Hindlimb muscle (tissue), 1 donor: Measurements from ENCODE around the gene HSPA2. TPM values are rescaled to one million over a fixed set of nuclear protein-coding genes. Genes with fewer than 3 reads are reported as not detected.
"Not testable (repeated sequence)": the region's sequence is repeated elsewhere in the genome, so short reads cannot be mapped to it uniquely, and the experiment has no call there.

ENCODE experiments used
- DNase-seq: peaks from one replicate; pipeline ENCODE4 v3.0.0-alpha.2; 2013
- polyA plus RNA-seq: library from polyadenylated mRNA; unstranded; fragments of 120-200 nt; gene quantifications from one replicate; pipeline ENCODE4 v1.2.1, GENCODE V29; 2013; ENCODE audit not compliant: insufficient read length

HSPA2 gene
- polyA plus RNA-seq, 1 donor = 6.0 TPM

DNA sequence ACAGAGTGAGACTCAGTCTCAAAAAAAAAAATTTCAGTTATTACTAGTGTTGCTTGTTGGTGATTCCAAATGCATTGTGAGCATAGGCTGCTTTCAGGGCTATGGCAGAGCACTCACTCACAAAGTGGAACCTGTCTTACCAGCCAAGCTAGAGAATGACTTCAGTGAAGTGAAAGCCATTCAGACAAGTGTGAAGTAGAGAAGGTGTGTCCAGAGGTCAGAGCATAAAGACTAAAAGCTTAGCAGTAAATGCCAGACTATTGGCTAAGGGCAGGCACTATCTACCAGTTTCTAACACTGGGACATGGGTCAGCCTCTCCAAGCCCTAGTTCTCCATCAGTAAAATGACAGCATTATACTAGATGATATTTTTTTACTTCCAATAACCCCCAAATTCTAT lies 21.9 kb downstream of the HSPA2 start:
- no peak for DNase-seq

DNA sequence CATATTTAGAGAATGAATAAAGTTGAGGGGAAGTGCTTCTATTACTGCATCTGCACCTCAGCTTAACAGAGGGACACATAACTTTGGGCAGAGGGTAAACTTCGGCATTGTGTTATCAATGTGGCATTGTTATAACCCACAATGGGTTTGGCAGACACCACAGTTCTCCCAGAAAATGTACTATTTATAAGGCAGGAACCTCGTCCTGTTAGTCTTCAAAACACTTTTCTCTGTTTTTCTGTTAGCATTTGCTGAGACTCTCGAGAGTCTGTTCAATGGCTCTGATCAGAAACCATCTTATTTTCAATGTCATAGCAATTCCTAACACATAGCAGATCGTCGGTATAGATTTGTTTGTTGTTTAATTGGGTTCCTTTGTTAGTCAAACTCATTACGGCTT lies 23.2 kb downstream of the HSPA2 start:
- DNase-seq = no peak

DNA sequence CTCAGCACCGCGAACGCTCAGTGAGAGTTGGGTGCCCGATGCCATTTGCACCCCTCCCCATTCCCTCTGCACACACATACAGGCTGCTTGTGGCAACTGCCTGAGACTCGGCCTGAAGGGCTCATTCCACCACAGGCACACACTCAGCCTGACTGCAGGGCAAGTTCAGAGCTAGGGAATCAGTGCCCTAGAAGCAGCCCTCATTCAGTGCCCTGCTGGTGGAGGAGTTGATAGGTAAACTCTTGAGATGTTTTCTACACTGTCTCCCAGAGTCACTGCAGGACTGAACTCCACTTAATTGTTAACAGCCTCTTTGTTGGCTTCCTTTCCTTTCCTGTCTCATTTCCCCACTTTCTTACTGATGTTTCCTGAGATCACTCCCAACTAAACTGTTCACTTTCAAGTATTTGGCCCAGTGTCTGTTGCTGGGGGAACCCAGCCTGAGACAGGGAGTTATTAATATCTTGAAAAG lies 26.1 kb downstream of the HSPA2 start:
- peak; percentile 59 for DNase-seq

DNA sequence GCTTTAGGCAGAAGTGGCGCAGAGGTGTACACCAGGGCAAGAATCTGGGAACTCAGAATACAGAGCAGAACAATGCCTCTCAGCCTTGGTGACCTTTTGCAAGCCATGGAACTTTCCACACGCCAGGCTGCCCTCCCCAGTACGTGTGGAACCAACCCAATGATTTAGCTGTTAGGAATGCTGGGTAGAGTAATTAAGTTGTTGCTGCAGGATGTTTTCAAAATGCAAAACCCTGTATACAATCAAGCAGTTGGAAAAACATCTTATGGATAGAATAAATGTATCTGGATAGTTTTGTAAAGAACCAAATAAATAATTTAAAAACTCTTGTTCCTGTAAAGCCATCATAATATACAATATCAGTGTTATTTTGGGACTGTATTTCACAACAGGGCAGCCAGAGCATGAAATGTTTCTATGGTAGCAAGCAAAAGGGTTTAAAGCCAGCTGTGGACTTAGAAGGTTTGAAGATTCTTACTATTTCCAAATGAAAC lies 28.6 kb downstream of the HSPA2 start:
- no peak for DNase-seq

DNA sequence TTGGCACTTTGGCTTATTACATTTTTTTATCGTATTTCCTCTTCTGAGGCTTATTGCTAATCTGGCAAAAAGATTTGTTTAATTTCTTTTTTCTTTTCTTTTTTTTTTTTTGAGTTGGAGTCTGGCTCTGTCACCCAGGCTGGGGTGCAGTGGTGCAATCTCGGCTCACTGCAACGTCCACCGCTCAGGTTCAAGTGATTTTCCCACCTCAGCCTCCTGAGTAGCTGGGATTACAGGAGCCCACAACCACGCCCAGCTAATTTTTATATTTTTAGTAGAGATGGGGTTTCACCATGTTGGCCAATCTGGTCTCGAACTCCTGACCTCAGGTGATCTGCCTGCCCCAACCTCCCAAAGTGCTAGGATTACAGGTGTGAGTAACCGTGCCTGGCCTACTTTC lies 29.1 kb downstream of the HSPA2 start:
- not testable (repeated sequence) for DNase-seq

GRCh38 chr14:64572386-64573104 lies 32.0 kb downstream of the HSPA2 start:
- DNase-seq = peak; percentile 24

- DNase-seq = peak; percentile 71
These were observed 32.6 kb downstream of the HSPA2 start for GRCh38 chr14:64573109-64573508.

DNA sequence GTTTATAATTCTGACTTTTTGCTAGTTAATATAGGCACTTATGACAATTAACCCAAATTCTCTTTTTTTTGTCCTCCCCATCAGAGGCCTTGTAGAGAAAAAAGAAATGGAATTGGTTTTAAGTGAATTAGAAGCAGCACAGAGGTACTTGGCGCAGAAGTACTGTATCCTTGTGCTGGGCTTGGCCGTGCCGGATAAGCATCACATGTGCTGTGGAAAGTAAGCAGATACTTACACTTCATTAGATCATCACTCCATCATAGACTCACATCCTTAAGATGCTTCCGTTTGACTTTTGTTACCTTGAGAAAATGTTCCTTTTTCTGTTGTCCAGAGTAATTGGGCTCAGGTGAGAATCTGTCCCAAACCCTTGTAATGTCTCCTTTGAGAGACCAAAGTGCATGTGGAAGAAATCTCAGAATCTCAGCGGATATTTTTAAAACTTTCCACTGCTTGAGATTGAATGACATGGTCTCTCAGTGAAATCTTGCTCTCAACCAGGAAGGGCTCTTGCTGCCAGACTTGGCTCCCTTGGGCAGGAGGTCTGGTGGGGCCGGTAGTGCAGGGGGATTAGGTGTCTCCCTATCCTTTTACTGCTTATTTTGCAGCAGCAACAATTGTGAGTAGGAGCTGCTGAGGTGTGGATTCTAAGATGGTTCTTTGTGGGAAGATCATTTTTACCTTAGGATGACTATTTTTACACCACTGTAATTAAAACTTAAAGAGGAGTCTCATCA lies 34.0 kb downstream of the HSPA2 start:
- peak; percentile 38 for DNase-seq

GRCh38 chr14:64577211-64577610 lies 36.7 kb downstream of the HSPA2 start:
- no peak for DNase-seq

GRCh38 chr14:64580467-64580866 lies 39.9 kb downstream of the HSPA2 start:
- peak; percentile 49 for DNase-seq

DNA sequence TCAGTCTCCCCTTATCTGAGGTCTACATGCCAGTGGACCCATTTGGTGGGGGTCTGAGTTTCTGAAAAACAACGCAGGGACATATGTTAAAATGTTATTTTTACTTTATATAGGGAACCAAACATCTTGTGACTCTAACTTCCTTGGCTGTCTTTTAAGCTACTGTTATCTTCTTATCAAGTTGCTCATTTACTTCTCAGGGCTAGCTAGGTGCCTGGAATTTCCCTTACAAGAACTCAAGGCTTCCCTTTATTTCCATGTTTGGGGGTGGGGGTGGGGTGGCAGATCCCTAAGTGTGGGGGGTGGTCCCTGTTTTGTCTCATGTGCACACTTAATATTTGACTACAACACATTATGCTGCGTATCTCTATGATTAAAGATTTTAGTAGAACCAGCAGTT lies 40.8 kb downstream of the HSPA2 start:
- no peak for DNase-seq

- DNase-seq = no peak
These were observed 41.3 kb downstream of the HSPA2 start for GRCh38 chr14:64581817-64582216.

DNA sequence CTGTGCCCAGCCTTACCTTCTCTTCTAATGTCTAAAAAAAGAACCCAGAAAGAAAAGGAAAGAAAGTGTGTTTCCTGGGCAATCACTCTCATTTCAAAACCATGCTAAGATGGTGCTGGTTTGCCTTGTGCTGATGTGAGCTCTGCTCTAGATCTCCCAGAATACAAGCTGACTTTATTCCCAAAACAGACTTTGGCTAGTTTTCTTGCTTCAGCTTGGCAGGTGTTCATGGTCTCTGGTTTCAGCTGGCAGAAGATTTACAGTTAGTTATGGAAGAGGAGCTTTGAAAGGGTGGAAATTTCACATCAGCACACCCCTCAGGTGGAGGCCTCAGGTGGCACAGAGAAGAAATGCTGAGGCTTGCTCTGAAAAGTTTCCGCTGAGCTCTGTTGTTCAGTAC lies 43.6 kb downstream of the HSPA2 start:
- peak; percentile 8 for DNase-seq

- DNase-seq = no peak
These were observed 51.3 kb downstream of the HSPA2 start for GRCh38 chr14:64591809-64592208.

Other genes starting within 250 kb of the HSPA2 start
- gene ESR2, start 246.4 kb upstream of the HSPA2 start, polyA plus RNA-seq = 0.41 TPM
- gene MTHFD1, start 152.4 kb upstream of the HSPA2 start, polyA plus RNA-seq = 45.7 TPM
- 0.45 TPM for gene AKAP5, start 75.2 kb upstream of the HSPA2 start, polyA plus RNA-seq
- 7.8 TPM for gene ZBTB25, start 36.9 kb upstream of the HSPA2 start, polyA plus RNA-seq
- 28.6 TPM for gene ZBTB1, start 36.0 kb upstream of the HSPA2 start, polyA plus RNA-seq
- gene PPP1R36, start 9.2 kb downstream of the HSPA2 start, polyA plus RNA-seq = not detected
- gene PLEKHG3, start 163.7 kb downstream of the HSPA2 start, polyA plus RNA-seq = 24.8 TPM